HG03108 (cell line): ENCODE results near the gene MIOS.
"Not testable (repeated sequence)": the region's sequence is repeated elsewhere in the genome, so short reads cannot be mapped to it uniquely, and the experiment has no call there.

Experiments
- ATAC-seq: cut with Tn5 transposase; IDR thresholded peaks from one replicate; pipeline ENCODE4 v1.9.1; 2021; ENCODE audit warnings: moderate library complexity; ENCODE audit not compliant: unreplicated experiment

Gene MIOS

GRCh38 chr7:7554021-7554432, 12.7 kb upstream of the MIOS start:
- no peak for ATAC-seq

GRCh38 chr7:7554649-7555575, 11.8 kb upstream of the MIOS start:
- no peak for ATAC-seq

GRCh38 chr7:7556852-7557251, 9.8 kb upstream of the MIOS start:
- ATAC-seq, result no peak

- ATAC-seq, result no peak
These were observed 9.4 kb upstream of the MIOS start for GRCh38 chr7:7557252-7557651.

- not testable (repeated sequence) for ATAC-seq
These were observed 5.1 kb upstream of the MIOS start for GRCh38 chr7:7561591-7561990.

GRCh38 chr7:7562736-7563135, 3.9 kb upstream of the MIOS start:
- no peak for ATAC-seq

GRCh38 chr7:7563269-7563668, 3.4 kb upstream of the MIOS start:
- ATAC-seq, result no peak

GRCh38 chr7:7563813-7564212, 2.9 kb upstream of the MIOS start:
- ATAC-seq, result no peak

- ATAC-seq, result no peak
These were observed 2.3 kb upstream of the MIOS start for GRCh38 chr7:7564323-7564780.

GRCh38 chr7:7565018-7565680, 1.5 kb upstream of the MIOS start:
- no peak for ATAC-seq

- ATAC-seq, result peak; percentile 22
These were observed 686 bp upstream of the MIOS start for GRCh38 chr7:7565746-7566650.

GRCh38 chr7:7567898-7568531, 1.3 kb downstream of the MIOS start:
- ATAC-seq, result no peak

- ATAC-seq, result no peak
These were observed 1.9 kb downstream of the MIOS start for GRCh38 chr7:7568553-7568952.

- ATAC-seq, result peak; percentile 46
These were observed 2.4 kb downstream of the MIOS start for GRCh38 chr7:7569081-7569527.

- no peak for ATAC-seq
These were observed 2.9 kb downstream of the MIOS start for GRCh38 chr7:7569615-7570014.

- ATAC-seq, result no peak
These were observed 3.9 kb downstream of the MIOS start for GRCh38 chr7:7570584-7570983.

- ATAC-seq, result no peak
These were observed 7.0 kb downstream of the MIOS start for GRCh38 chr7:7573701-7574100.

GRCh38 chr7:7576344-7576743, 9.7 kb downstream of the MIOS start:
- no peak for ATAC-seq

- no peak for ATAC-seq
These were observed 11.2 kb downstream of the MIOS start for GRCh38 chr7:7577888-7578287.

- ATAC-seq, result no peak
These were observed 13.0 kb downstream of the MIOS start for GRCh38 chr7:7579638-7580037.
